NT2/D1 (cell line): ENCODE results near the gene TLR3.

Source experiments
- YY1 ChIP-seq: IDR thresholded peaks from 2 replicates; pipeline ENCODE4 v1.6.1; 2011; ENCODE audit not compliant: insufficient read length, insufficient read depth
- ZNF274 ChIP-seq: IDR thresholded peaks from 2 replicates; pipeline ENCODE4 v1.6.1; 2011; ENCODE audit warnings: mild to moderate bottlenecking, low read depth, low read length

DNA sequence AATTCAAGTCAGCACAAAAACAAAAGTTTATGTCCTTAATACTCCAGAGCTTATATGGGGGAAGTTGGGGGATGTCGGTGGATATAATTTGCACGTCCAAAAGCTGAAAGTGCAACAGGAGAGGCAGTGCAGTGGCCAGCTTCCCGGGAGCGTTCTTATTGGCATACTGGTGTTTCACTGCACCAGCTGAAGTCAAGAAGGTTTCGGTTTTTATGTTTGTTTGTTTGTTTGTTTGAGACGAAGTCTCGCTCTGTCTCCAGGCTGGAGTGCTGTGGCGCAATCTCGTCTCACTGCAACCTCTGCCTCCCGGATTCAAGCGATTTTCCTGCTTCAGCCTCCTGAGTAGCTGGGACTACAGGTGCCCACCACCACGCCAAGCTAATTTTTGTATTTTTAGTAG lies 28.6 kb upstream of the TLR3 start:
- TF ChIP-seq YY1 (no peak), ZNF274 (no peak)
